Measurements from ENCODE around the gene L3MBTL3. TPM values are rescaled to one million over a fixed set of nuclear protein-coding genes. Genes with fewer than 3 reads are reported as not detected.

L3MBTL3 gene
- total and polyA plus RNA-seq, 10 of the 15 experiments (the other 5 are each of a cell fraction or from before 2014, with no cell fraction given) = 0.71 to 9.4 (median 6.2) TPM

- Histone ChIP-seq H3K4me1 (ENCODE audit: control insufficient read depth, insufficient read depth, low read length) (peaks cover 3% of the 10 kb centered on the region), H3K9me3 (replicated peaks; ENCODE audit: control insufficient read depth, insufficient read depth, low read length) (no peaks in the 10 kb centered on the region), H3K4me2 (ENCODE audit: control insufficient read depth, insufficient read depth) (no peak overlapping the region), H4K20me1 (ENCODE audit: control insufficient read depth, insufficient read depth) (no peaks in the 10 kb centered on the region), H2AFZ (ENCODE audit: control insufficient read depth, low read depth, low read length) (no peak overlapping the region), H3K4me3 (no peak overlapping the region), H3K36me3 (ENCODE audit: control insufficient read depth in 2 of 2, insufficient read depth in 2 of 2, low read length in 1 of 2) (no peaks in the 10 kb centered on the region), H3K27ac (ENCODE audit: control insufficient read depth, insufficient read depth) (no peak overlapping the region), H3K9ac (ENCODE audit: control insufficient read depth, insufficient read depth, low read length) (no peak overlapping the region), H3K27me3 (replicated peaks in 1 of 2; ENCODE audit: control insufficient read depth in 2 of 2, insufficient read depth in 2 of 2, low read length in 1 of 2) (no peaks in the 10 kb centered on the region), H3K79me2 (ENCODE audit: control insufficient read depth, insufficient read depth, low read length) (no peaks in the 10 kb centered on the region)
- TF ChIP-seq, protein P1, sequence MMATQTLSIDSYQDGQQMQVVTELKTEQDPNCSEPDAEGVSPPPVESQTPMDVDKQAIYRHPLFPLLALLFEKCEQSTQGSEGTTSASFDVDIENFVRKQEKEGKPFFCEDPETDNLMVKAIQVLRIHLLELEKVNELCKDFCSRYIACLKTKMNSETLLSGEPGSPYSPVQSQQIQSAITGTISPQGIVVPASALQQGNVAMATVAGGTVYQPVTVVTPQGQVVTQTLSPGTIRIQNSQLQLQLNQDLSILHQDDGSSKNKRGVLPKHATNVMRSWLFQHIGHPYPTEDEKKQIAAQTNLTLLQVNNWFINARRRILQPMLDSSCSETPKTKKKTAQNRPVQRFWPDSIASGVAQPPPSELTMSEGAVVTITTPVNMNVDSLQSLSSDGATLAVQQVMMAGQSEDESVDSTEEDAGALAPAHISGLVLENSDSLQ (IDR thresholded peaks at IDR 0.05) = peak; percentile 73
- TF ChIP-seq, protein P2, sequence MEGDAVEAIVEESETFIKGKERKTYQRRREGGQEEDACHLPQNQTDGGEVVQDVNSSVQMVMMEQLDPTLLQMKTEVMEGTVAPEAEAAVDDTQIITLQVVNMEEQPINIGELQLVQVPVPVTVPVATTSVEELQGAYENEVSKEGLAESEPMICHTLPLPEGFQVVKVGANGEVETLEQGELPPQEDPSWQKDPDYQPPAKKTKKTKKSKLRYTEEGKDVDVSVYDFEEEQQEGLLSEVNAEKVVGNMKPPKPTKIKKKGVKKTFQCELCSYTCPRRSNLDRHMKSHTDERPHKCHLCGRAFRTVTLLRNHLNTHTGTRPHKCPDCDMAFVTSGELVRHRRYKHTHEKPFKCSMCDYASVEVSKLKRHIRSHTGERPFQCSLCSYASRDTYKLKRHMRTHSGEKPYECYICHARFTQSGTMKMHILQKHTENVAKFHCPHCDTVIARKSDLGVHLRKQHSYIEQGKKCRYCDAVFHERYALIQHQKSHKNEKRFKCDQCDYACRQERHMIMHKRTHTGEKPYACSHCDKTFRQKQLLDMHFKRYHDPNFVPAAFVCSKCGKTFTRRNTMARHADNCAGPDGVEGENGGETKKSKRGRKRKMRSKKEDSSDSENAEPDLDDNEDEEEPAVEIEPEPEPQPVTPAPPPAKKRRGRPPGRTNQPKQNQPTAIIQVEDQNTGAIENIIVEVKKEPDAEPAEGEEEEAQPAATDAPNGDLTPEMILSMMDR (IDR thresholded peaks at IDR 0.05 in 2 of 3, conservative IDR thresholded peaks at IDR 0.05 in 1 of 3; ENCODE audit: control insufficient read depth in 2 of 3, extremely low read depth in 1 of 3, insufficient read depth in 1 of 3, low read depth in 3 of 3, low read length in 3 of 3) = peak in 2 of 3 experiments; percentile 31 to 39; a peak in 4 of 6 replicates
- TF ChIP-seq ZNF384 (IDR thresholded peaks at IDR 0.05; ENCODE audit: borderline replicate concordance, low read depth, low read length) (peak; percentile 59; the same call in 1 of the 2 replicates), BACH1 (IDR thresholded peaks at IDR 0.05; ENCODE audit: borderline replicate concordance) (no peak), SMC3 (IDR thresholded peaks at IDR 0.05; ENCODE audit: borderline replicate concordance, low read length) (peak; percentile 28; the same call in 1 of the 2 replicates)
- no TSS peak for BruUV-seq (replicated peaks)
- RAD21 ChIA-PET (ENCODE audit: unreplicated experiment) = interaction anchor here (0.6 to 1.6 kb wide), 2 partner anchors 245 to 799 kb away, joined by 3 read pairs; no protein-coding TSS in a partner anchor
- CTCF ChIA-PET = interaction anchor here (0.5 to 1.6 kb wide), 9 partner anchors 10 to 286 kb away, joined by 3 to 4 read pairs (median 3); no protein-coding TSS in a partner anchor
- WGBS (ENCODE audit: insufficient coverage, insufficient replicate concordance, low lambda C conversion rate, missing lambda C conversion rate) = 46% methylated on average over 3 of the region's 3 CpGs
- peak; percentile 61 for ATAC-seq
- intact Hi-C loops (cut with micrococcal nuclease; ENCODE audit: unreplicated experiment) = loop anchor here (10.0 kb wide), 1 partner anchor 717 kb away; no protein-coding TSS in a partner anchor
- SMC1A ChIA-PET (ENCODE audit: uncharacterized antibody, unreplicated experiment) = interaction anchor here (1.3 kb wide), 1 partner anchor 788 kb away, joined by 4 read pairs; no protein-coding TSS in a partner anchor
- DNase-seq (ENCODE audit: low read depth, low spot score) = no peak
- in situ Hi-C loops (cut with MboI) = no loop called here
- FAIRE-seq = no peak
- POLR2A ChIA-PET = no interaction called here
These were observed 18.9 kb downstream of the L3MBTL3 start for GRCh38 chr6:130037207-130037811.
